ENCODE results near the gene ICE2.
A peak's percentile ranks its signal among the peaks of the same experiment; 100 is the strongest.

Gene ICE2

DNA sequence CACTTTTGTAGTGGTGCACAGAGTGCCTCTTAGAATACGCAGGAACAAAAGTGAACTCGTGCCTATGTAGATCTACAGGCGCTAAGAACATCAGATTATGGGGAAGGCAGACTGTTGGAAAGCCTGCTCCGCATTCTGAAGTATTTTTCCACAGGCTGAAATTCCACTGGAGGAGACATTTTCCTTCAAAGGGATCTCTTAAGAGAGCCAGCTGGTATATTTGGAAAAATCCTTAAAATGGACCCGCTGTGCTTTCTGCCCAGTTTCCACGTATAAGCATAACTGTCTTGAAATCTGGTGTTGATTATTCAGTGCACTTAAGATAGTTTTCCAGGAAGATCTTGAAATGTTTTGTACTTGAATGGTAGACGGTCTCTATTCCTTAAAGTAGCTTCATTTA, 34.7 kb upstream of the ICE2 start:
- peaks cover 6% of the 10 kb centered on the region for H3K36me3 ChIP-seq (replicated peaks)
- H3K27me3 ChIP-seq (ENCODE audit: low read depth): no peaks in the 10 kb centered on the region
- no peaks in the 10 kb centered on the region for H3K9me3 ChIP-seq
- in situ Hi-C loops (cut with MboI; ENCODE audit: low sequenced_read_pairs): no loop called here
- DNase-seq (ENCODE audit: low spot score in 2 of 2): no peak
- no peaks in the 10 kb centered on the region for H3K4me1 ChIP-seq
- no peak overlapping the region for H3K4me3 ChIP-seq

DNA sequence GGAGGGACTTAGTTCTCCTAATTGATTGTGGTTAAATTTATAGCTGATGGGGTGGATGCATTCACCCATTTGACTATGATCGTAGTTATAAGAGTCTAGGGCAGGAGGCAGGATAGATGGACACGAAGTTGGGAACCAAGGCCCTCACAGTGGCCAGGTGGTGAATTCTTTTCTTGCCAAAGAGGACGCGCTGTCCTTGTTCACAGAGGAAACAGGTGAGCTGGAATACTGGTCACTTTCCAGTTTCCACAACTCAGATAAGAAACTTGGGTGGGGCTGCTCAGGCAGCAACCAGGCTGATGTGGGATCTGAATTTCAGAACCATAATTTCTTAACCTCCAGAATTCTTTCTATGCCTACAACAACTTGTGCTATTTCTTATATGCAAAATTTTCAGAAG, 34.0 kb upstream of the ICE2 start:
- H3K36me3 ChIP-seq (replicated peaks): peaks cover 6% of the 10 kb centered on the region
- in situ Hi-C loops (cut with MboI; ENCODE audit: low sequenced_read_pairs): no loop called here
- H3K4me1 ChIP-seq: no peaks in the 10 kb centered on the region
- H3K4me3 ChIP-seq: no peak overlapping the region
- no peak for DNase-seq (ENCODE audit: low spot score in 2 of 2)
- H3K9me3 ChIP-seq: no peaks in the 10 kb centered on the region
- H3K27me3 ChIP-seq (ENCODE audit: low read depth): no peaks in the 10 kb centered on the region

- Histone ChIP-seq H3K27me3 (ENCODE audit: low read depth) (no peaks in the 10 kb centered on the region), H3K9me3 (no peaks in the 10 kb centered on the region), H3K4me3 (no peak overlapping the region), H3K4me1 (no peaks in the 10 kb centered on the region), H3K36me3 (replicated peaks) (peaks cover 6% of the 10 kb centered on the region)
- in situ Hi-C loops (cut with MboI; ENCODE audit: low sequenced_read_pairs): no loop called here
- DNase-seq (ENCODE audit: low spot score in 2 of 2): no peak
Observed at GRCh38 chr15:60511351-60512031, 32.5 kb upstream of the ICE2 start.

DNA sequence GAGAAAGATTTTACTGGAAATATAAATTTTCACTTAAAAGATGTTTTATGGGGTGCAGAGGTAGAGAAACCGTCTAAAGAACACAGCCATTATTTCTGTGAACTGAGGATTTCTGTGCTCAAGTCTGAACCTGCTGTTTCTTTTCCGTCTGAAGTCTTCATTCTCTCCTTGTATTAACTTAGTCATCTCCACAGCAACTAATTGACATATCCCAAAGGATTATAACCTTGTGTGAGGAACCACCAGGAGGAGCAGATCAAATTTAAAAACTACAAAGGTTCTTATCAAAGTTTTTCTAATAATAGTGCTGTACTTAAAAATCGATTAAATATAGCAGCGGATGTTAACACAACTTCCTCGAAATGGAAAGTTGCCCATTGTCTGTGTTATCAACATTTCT, 31.1 kb upstream of the ICE2 start:
- peaks cover 11% of the 10 kb centered on the region for H3K36me3 ChIP-seq (replicated peaks)
- H3K27me3 ChIP-seq (ENCODE audit: low read depth): no peaks in the 10 kb centered on the region
- no peak for DNase-seq (ENCODE audit: low spot score in 2 of 2)
- no peak overlapping the region for H3K4me3 ChIP-seq
- no peaks in the 10 kb centered on the region for H3K4me1 ChIP-seq
- in situ Hi-C loops (cut with MboI; ENCODE audit: low sequenced_read_pairs): no loop called here
- H3K9me3 ChIP-seq: no peaks in the 10 kb centered on the region

GRCh38 chr15:60509470-60509869, 30.5 kb upstream of the ICE2 start:
- no peaks in the 10 kb centered on the region for H3K27me3 ChIP-seq (ENCODE audit: low read depth)
- H3K4me1 ChIP-seq: no peaks in the 10 kb centered on the region
- H3K4me3 ChIP-seq: no peak overlapping the region
- DNase-seq (ENCODE audit: low spot score in 2 of 2): no peak
- in situ Hi-C loops (cut with MboI; ENCODE audit: low sequenced_read_pairs): no loop called here
- no peaks in the 10 kb centered on the region for H3K9me3 ChIP-seq
- peaks cover 12% of the 10 kb centered on the region for H3K36me3 ChIP-seq (replicated peaks)

DNA sequence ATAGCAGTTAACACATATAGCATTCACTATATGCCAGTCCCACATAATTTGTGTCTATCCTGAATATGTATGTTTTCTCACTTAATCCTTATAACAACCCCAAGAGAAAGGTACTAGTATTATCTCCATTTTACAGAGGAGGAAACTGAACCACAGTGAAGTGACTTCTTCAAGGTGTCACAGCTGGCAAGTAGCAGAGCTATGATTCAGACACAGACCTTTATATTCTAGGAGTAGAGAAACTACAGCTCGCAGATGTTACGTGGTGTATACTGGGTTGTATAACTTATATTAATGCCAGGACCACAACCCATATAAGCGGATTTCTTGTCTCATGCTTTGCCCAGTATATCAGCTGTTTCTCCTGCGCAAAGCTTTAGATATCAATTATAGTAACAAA, 29.5 kb upstream of the ICE2 start:
- Histone ChIP-seq H3K9me3 (no peaks in the 10 kb centered on the region), H3K27me3 (ENCODE audit: low read depth) (no peaks in the 10 kb centered on the region), H3K4me3 (no peak overlapping the region), H3K36me3 (replicated peaks) (peaks cover 9% of the 10 kb centered on the region), H3K4me1 (no peaks in the 10 kb centered on the region)
- in situ Hi-C loops (cut with MboI; ENCODE audit: low sequenced_read_pairs): no loop called here
- no peak for DNase-seq (ENCODE audit: low spot score in 2 of 2)

GRCh38 chr15:60507596-60508424, 28.9 kb upstream of the ICE2 start:
- Histone ChIP-seq H3K36me3 (replicated peaks) (peaks cover 11% of the 10 kb centered on the region), H3K4me3 (no peak overlapping the region), H3K27me3 (ENCODE audit: low read depth) (no peaks in the 10 kb centered on the region), H3K9me3 (no peaks in the 10 kb centered on the region), H3K4me1 (no peaks in the 10 kb centered on the region)
- in situ Hi-C loops (cut with MboI; ENCODE audit: low sequenced_read_pairs): no loop called here
- peak; percentile 60 to 68 for DNase-seq (ENCODE audit: low spot score in 2 of 2)

DNA sequence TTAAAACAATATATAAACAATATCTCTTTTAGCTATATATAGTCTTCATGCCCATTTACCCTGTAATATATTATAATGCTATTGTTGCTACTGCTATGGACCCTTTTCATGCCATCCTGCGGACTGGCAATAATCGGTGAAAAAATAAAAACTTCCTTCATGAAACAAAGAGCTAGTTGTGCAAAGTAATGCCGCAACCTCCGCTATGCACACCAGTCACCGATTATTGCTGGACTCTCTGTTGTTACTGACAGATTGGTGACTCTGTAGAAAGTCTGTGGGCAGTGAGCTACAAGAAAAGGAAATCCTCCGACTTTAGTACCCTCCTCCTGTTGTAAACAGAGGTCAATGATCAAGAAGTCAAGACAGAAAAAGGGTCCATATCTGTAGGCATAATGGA, 17.9 kb upstream of the ICE2 start:
- in situ Hi-C loops (cut with MboI; ENCODE audit: low sequenced_read_pairs): no loop called here
- Histone ChIP-seq H3K27me3 (ENCODE audit: low read depth) (no peaks in the 10 kb centered on the region), H3K4me1 (peaks cover 28% of the 10 kb centered on the region), H3K9me3 (no peaks in the 10 kb centered on the region), H3K4me3 (no peak overlapping the region), H3K36me3 (replicated peaks) (peaks cover 13% of the 10 kb centered on the region)
- no peak for DNase-seq (ENCODE audit: low spot score in 2 of 2)

GRCh38 chr15:60494108-60494507, 15.2 kb upstream of the ICE2 start:
- Histone ChIP-seq H3K4me3 (no peak overlapping the region), H3K4me1 (peaks cover 25% of the 10 kb centered on the region), H3K9me3 (no peaks in the 10 kb centered on the region), H3K36me3 (replicated peaks) (no peaks in the 10 kb centered on the region; the same call in 1 of the 2 replicates), H3K27me3 (ENCODE audit: low read depth) (no peaks in the 10 kb centered on the region)
- peak in 1 of 2 experiments; percentile 51 for DNase-seq (ENCODE audit: low spot score in 2 of 2)
- in situ Hi-C loops (cut with MboI; ENCODE audit: low sequenced_read_pairs): no loop called here

GRCh38 chr15:60493166-60493565, 14.2 kb upstream of the ICE2 start:
- no peaks in the 10 kb centered on the region for H3K9me3 ChIP-seq
- no peaks in the 10 kb centered on the region for H3K27me3 ChIP-seq (ENCODE audit: low read depth)
- in situ Hi-C loops (cut with MboI; ENCODE audit: low sequenced_read_pairs): no loop called here
- H3K4me3 ChIP-seq: no peak overlapping the region
- DNase-seq (ENCODE audit: low spot score in 2 of 2): no peak
- H3K4me1 ChIP-seq: peaks cover 25% of the 10 kb centered on the region
- no peaks in the 10 kb centered on the region for H3K36me3 ChIP-seq (replicated peaks)

DNA sequence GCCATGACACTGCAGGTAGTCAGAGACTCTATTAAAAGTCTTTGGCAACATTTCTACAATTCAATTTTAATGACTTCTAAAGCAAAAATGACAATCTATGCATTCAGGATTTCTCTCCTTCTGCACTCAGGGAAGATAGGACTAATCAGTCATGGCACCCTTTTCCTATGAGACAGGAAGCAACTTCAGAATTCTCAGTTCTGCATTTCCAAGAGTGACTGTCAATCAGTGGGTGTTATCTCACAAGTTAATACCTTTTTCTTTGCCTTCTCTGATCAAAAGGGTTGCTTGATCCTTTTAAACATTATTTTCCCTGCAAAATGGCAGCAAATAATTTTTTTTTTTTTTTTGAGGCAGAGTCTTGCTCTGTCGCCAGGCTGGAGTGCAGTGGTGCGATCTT, 7.8 kb upstream of the ICE2 start:
- in situ Hi-C loops (cut with MboI; ENCODE audit: low sequenced_read_pairs): no loop called here
- peaks cover 3% of the 10 kb centered on the region; the same call in 1 of the 2 replicates for H3K4me1 ChIP-seq
- no peaks in the 10 kb centered on the region for H3K27me3 ChIP-seq (ENCODE audit: low read depth)
- H3K9me3 ChIP-seq: no peaks in the 10 kb centered on the region
- H3K36me3 ChIP-seq (replicated peaks): no peaks in the 10 kb centered on the region
- H3K4me3 ChIP-seq: no peak overlapping the region
- no peak for DNase-seq (ENCODE audit: low spot score in 2 of 2)

GRCh38 chr15:60485365-60486055, 6.6 kb upstream of the ICE2 start:
- no peaks in the 10 kb centered on the region for H3K9me3 ChIP-seq
- no peaks in the 10 kb centered on the region for H3K27me3 ChIP-seq (ENCODE audit: low read depth)
- no peaks in the 10 kb centered on the region for H3K36me3 ChIP-seq (replicated peaks)
- no peak for DNase-seq (ENCODE audit: low spot score in 2 of 2)
- H3K4me1 ChIP-seq: no peaks in the 10 kb centered on the region; the same call in 1 of the 2 replicates
- H3K4me3 ChIP-seq: no peak overlapping the region
- in situ Hi-C loops (cut with MboI; ENCODE audit: low sequenced_read_pairs): no loop called here

GRCh38 chr15:60483042-60483441, 4.1 kb upstream of the ICE2 start:
- no peaks in the 10 kb centered on the region for H3K9me3 ChIP-seq
- no peak overlapping the region for H3K4me3 ChIP-seq
- DNase-seq (ENCODE audit: low spot score in 2 of 2): no peak
- no peaks in the 10 kb centered on the region for H3K36me3 ChIP-seq (replicated peaks)
- in situ Hi-C loops (cut with MboI; ENCODE audit: low sequenced_read_pairs): no loop called here
- H3K4me1 ChIP-seq: peaks cover 7% of the 10 kb centered on the region; the same call in 1 of the 2 replicates
- no peaks in the 10 kb centered on the region for H3K27me3 ChIP-seq (ENCODE audit: low read depth)

DNA sequence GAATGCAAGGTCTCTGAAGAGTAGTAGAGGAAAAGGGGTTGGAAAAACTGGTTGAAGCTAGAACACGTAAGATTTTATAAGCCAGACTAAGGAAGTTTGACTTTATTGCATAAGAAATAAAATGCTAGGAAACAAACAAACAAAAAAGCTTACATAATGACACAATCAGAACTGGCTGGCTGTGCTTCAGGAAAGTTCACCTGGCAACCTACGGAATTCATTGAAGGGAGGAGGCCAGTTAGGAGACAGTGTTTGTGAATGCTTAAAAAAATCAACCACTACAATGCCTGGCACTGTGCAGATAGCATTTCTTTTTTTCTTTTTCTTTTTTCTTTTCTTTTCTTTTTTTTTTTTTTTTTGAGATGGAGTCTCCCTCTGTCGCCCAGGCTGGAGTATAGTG, 1.9 kb upstream of the ICE2 start:
- no peak for DNase-seq (ENCODE audit: low spot score in 2 of 2)
- H3K27me3 ChIP-seq (ENCODE audit: low read depth): no peaks in the 10 kb centered on the region
- no peak overlapping the region for H3K4me3 ChIP-seq
- in situ Hi-C loops (cut with MboI; ENCODE audit: low sequenced_read_pairs): no loop called here
- peaks cover 9% of the 10 kb centered on the region; the same call in 1 of the 2 replicates for H3K36me3 ChIP-seq (replicated peaks)
- no peaks in the 10 kb centered on the region for H3K9me3 ChIP-seq
- H3K4me1 ChIP-seq: peaks cover 25% of the 10 kb centered on the region

Data from HAP-1 (cell line).